ENCODE measurements around the gene ARHGAP42.
"Not testable (repeated sequence)": the region's sequence is repeated elsewhere in the genome, so short reads cannot be mapped to it uniquely, and the experiment has no call there.

ARHGAP42 gene

DNA sequence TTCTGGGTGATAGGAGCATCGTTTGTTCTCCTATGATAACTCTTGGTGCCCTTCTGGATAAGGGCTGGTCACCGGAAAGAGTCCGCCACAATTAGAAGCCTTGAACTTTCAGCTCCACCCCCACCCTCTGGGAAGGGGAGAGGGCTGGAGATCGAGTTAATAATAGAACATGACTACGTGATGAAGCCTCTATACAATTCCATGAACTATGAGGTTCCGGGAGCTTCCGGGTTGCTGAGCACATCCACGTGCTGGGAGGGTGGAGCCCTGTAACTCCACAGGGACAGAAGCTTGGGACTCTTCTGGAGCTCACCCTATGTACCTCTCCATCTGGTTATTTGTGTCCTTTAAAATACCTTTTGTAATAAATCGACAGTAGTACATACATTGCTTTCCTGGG, 40.3 kb downstream of the ARHGAP42 start:
- DNase-seq = peak; percentile 48

DNA sequence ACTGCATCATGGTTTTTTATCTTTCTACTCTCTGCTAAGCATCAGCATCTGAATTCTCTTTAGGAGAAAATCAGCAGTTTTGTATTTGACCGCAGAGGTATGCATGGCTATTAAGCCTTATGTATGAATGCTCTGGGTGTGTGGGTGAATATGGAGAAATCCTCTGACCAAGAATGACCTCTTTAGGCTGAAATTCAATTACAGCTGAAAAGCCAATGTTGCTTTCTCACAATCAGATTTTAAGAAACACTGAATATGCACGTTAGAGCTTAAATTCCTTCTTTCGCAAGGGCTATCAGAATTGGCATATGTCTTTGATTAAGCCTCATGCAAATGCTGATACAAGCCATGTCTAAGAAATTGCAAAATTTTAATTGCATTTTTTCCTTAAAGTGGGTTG, 43.2 kb downstream of the ARHGAP42 start:
- peak; percentile 75 for DNase-seq

DNA sequence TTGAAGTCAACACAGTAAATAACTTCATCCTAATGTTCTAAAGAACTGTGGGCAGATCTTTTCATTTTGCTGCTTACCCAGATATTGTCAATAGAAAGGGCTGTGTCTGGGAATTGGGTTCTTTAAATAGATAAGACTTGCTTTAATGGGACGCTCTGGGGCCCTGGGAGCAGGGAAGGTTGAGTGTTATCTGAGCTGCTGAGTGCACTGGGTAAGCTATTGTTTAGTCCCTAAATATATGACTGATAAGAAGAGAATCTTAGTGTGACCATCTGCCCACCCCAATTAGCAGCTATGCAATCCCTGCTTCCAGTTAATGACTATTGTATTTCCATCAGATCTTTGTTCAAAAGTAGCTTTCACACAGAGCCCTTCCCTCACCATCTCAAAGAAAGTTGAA, 44.4 kb downstream of the ARHGAP42 start:
- DNase-seq = no peak

- DNase-seq = no peak
These were observed 45.9 kb downstream of the ARHGAP42 start for GRCh38 chr11:100732949-100733348.

DNA sequence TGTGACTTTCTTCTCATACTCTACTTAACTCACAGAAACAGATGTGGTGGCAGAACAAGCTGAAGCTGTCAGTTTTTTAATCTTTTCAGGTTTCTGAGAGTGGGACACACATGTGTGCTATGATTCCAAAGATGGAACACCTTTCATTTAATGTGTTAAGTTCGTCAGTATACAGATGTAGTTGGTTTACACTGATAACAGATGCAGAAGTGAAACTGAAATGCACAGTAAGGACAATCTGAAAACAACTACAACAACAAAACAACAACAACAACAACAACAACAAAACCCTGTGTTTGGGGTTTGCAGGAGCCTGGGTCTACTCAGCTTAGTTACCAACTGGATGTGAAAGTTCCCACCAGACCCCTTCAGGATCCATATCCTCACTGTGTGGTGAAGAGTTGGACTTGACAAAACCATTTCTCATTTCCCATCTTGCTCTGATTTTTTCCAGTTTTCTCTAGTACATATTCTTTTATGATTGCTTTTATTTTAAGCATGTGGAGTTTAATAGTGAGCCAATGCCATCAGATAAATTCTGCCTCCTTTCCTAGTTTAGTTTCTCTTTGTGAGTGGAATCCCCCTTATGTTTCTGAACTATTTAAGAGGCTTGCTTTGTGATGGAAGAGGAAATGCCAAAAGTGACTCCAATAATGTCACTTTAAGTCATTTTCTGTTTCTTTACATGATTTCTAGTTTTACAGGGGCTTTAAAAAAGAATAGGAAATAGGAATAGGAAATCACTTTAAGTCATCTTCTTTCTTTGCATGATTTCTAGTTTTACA, 47.8 kb downstream of the ARHGAP42 start:
- no peak for DNase-seq

- DNase-seq = no peak
These were observed 49.0 kb downstream of the ARHGAP42 start for GRCh38 chr11:100735949-100736675.

DNA sequence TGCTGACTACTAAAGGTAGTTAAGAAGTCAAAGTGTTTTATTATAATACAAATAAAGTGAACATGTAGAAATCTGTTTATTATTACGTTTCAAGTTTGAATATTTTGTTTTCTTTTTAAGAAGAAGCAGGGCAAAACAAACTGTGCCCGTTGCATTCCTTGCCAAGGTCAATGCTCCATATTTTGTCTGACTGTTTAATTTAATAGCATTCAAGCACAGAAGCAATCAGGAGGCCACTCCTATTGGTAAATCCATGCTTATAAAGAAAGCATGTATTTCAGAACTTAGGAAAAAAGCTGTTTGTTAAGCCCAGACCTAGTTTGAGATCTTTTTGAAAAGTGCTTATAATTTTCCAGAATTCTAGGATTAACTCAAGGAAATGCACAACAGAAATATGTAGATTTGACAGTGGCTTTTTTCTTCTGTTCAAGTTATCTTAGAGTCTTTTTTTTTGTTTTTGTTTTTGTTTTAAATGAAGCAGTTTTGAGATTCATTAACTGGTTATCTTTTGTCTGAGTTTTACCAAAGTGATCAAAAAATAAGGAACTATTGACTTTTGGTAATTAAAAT, 51.7 kb downstream of the ARHGAP42 start:
- DNase-seq = no peak

- DNase-seq = peak; percentile 82
These were observed 52.6 kb downstream of the ARHGAP42 start for GRCh38 chr11:100739666-100740065.

DNA sequence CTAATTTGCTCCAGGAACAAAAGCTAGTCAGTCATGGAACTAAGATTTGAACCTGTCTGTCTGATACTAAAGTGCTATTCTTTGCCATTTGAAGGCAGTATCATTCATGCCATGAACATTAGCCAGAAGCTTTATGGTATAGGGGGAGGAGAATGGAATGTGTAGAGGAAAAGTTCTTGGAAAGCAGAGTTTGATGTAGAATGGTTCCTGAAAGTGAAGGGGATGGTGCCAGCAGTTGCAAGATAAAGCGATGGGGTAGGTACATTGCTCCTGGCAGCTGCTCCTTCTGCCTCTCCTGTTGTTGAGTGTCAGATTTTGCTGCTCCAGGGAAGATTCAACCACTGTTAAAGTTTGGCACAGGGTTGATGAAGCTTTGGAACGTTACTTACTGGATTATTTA, 53.4 kb downstream of the ARHGAP42 start:
- DNase-seq = peak; percentile 72

DNA sequence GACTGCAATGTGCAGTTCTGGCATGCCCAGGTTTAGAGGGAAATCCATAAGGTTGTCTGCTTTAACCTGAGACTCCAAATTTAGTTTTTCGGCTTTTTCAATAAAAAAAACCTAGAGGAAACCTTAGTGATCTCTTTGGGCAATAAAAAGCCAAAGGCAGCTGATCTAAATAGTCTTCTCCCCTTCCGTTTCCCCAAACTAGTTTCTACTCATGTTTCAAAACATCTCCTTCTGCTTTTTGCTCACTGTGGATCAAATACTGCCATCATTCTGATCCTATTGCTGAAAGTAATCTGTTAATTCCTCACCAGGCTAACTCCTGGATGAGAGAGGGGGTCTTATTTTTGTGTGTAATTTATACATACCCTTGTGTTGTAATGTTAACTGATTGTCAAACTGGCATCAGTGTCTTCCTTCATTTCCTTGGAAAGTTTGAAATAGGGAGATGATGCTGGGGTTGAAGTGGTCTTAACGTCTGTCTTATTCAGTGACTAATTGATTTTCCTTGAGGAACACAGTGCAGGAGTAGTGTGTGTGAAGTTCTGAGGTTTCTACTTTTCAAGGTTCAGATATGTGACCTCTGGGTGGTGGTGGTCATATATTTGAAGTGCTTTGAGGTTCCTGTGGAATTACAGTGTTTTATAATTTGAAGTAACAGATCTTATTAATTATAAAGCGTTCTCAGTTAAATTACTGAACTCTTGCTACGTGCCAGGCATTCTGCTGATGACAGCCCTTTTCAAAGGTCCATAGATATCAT, 55.0 kb downstream of the ARHGAP42 start:
- no peak for DNase-seq

DNA sequence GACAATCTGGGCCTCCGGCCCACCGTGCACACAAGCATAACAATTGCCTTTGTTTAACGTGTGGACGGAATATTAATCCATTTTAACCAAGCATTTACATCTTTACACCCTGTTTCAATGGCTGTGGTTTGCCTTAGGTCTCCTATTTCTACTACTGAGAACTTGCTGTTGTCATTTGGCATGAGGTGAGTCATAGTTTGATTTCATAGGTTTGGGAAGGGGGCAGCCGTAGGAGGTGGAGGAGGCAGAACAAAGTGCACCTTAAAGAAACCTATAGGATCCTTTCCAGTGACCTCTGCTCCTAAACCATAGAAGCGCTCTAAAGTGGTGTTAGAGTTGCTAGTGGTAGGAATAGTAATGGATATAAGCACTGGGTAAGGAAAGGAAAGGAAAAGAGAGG, 59.4 kb downstream of the ARHGAP42 start:
- DNase-seq = no peak

GRCh38 chr11:100748153-100748552, 61.1 kb downstream of the ARHGAP42 start:
- no peak for DNase-seq

GRCh38 chr11:100749887-100750565, 62.9 kb downstream of the ARHGAP42 start:
- not testable (repeated sequence) for DNase-seq

DNA sequence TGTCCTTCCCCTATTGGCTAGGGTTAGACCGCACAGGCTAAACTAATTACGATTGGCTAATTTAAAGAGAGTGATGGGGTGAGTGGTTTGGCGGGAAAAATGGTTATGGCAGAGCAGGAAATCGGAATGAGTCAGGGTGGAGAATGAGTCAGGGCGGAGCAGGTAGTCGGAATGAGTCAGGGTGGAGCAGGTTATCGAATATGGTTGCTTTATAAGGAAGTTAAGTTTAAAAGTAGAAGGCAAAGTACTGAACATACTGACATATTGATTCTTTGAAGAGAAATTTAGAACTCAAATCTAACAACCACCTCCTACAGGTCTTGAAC, 63.4 kb downstream of the ARHGAP42 start:
- not testable (repeated sequence) for DNase-seq

DNA sequence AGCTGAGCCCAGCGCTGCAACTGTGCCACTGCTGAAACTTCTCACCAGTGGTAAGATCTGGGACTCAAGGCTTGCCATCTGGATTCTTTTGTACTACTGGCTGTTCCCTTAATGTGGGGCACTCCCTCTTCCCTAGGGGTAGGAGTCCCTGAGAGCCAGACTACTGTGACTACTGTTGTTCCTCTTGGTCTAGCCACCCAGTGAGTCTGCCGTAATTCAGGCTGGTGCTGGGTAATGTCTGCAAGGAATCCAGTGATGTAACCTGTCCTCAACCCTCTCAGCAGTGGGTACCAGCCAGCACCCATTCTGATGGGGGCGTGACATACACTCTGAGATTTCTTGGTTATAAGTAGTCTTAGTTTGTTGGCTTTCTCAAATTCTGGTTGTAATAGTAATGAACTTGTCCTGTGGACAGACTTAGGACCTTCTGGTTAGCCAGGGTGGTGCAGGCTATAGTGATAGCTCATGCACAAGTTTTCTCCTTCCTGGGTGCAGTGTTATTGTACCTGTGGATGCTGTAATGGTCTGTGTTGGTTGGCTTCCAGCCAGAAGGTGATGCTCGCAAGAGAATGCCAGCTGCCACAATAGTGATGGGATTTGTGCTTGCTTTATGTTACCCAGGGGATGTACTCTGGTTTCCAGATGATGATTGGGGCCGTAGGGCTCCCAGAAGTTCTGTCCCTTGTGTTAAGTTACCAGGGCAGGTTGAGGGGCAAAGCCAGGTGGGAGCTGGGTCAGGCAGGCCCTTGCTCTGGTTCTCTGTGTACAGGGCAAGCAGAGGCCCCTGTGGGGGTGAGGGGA, 65.5 kb downstream of the ARHGAP42 start:
- no peak for DNase-seq

- DNase-seq = no peak
These were observed 66.1 kb downstream of the ARHGAP42 start for GRCh38 chr11:100753172-100753543.

- DNase-seq = no peak
These were observed 66.5 kb downstream of the ARHGAP42 start for GRCh38 chr11:100753571-100753970.

- no peak for DNase-seq
These were observed 69.5 kb downstream of the ARHGAP42 start for GRCh38 chr11:100756559-100756958.

DNA sequence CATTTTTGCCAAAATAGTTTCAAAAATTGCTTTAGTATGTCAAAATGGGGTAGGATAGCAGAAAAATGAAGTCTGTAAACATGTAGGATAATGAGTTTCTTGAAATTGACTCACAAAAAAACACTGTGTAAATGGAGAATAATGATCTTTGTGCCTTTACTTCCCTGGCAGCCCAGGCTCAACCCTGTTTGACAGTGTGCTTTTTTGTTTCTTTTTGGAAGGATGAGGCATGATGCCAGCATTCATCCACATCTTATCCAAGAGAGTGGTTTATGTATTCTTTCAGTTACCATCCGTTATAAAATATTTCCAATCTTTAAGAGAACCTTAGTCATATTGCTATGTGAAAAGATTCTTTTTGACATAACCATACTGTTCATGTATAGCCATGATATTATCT, 70.6 kb downstream of the ARHGAP42 start:
- DNase-seq = no peak

GRCh38 chr11:100759106-100759505, 72.0 kb downstream of the ARHGAP42 start:
- DNase-seq = no peak

- no peak for DNase-seq
These were observed 72.8 kb downstream of the ARHGAP42 start for GRCh38 chr11:100759856-100760255.

- DNase-seq = no peak
These were observed 73.7 kb downstream of the ARHGAP42 start for GRCh38 chr11:100760744-100761143.
